Thyroid gland (tissue), 4 donors: Measurements from ENCODE around the gene CPNE8. TPM values are rescaled to one million over a fixed set of nuclear protein-coding genes. Genes with fewer than 3 reads are reported as not detected.

Experiments used
- DNase-seq, 2 donors: peaks; one replicate each; pipeline ENCODE4 v3.0.0-alpha.2; 2019
- H3K27ac ChIP-seq, 3 donors: fragments of 200-600 bp; sonication (generic); 1 replicate in 2 of 3; 2 replicates in 1 of 3; pipeline ENCODE4 v1.5.1; 2016 to 2019; ENCODE audit warnings: mild to moderate bottlenecking in 1 of 3, moderate library complexity in 1 of 3
- H3K27me3 ChIP-seq: fragments of 200-600 bp; sonication (generic); one replicate; pipeline ENCODE4 v1.5.1; 2019
- H3K36me3 ChIP-seq, 2 donors: fragments of 200-600 bp; sonication (generic); one replicate each; pipeline ENCODE4 v1.5.1; 2016 to 2019
- H3K4me1 ChIP-seq, 2 donors: fragments of 200-600 bp; sonication (generic); one replicate each; pipeline ENCODE4 v1.5.1; 2017 to 2019
- H3K4me3 ChIP-seq, 3 donors: fragments of 200-600 bp; sonication (generic); replicated peaks in 1 of 3; 1 replicate in 2 of 3; 2 replicates in 1 of 3; pipeline ENCODE4 v1.5.1; 2016; ENCODE audit warnings: mild to moderate bottlenecking in 1 of 3
- H3K9me3 ChIP-seq: fragments of 200-600 bp; sonication (generic); one replicate; pipeline ENCODE4 v1.5.1; 2017
- CTCF ChIP-seq, 6 experiments: fragments of 200-600 bp in 3 of 6; fragments of 450-650 bp in 3 of 6; sonication (generic) in 3 of 6; IDR thresholded peaks; one replicate each; pipeline ENCODE4 v1.5.1; 2016 to 2019; ENCODE audit warnings: antibody characterized with exemption in 6 of 6, mild to moderate bottlenecking in 2 of 6, inconsistent platforms in 1 of 6, moderate library complexity in 1 of 6
- POLR2A ChIP-seq, 2 donors: fragments of 450-650 bp; IDR thresholded peaks; one replicate each; pipeline ENCODE4 v1.6.1; 2017; ENCODE audit warnings: antibody characterized with exemption in 2 of 2, mild to moderate bottlenecking in 2 of 2, moderate library complexity in 1 of 2
- WGBS, 2 donors: methylation state at CpG; one replicate each; pipeline ENCODE4 v1.1.5; 2017; 5-methylcytosine and 5-hydroxymethylcytosine counted together
- intact Hi-C: fragments of 100-400 bp; cut with DNase I; formaldehyde crosslinking; loops from one replicate; pipeline ENCODE4 v1.15.1; 2023
- total RNA-seq, 4 donors: library from RNA; depleted of rRNA; stranded (reverse); fragments of >200 nt; gene quantifications; one replicate each; pipeline ENCODE4 v1.2.3, GENCODE V29; 2016

The CPNE8 gene
- total RNA-seq, 4 donors from 2014 or later: 19.1 to 32.0 (median 26.0) TPM

- Histone ChIP-seq H3K36me3 (no peaks in the 10 kb centered on the region), H3K9me3 (no peaks in the 10 kb centered on the region), H3K4me1 (no peaks in the 10 kb centered on the region), H3K4me3 (no peak overlapping the region), H3K27me3 (no peaks in the 10 kb centered on the region), H3K27ac (no peak overlapping the region)
- 73 to 77% methylated on average over 2 of the region's 2 CpGs for WGBS, 2 donors
- TF ChIP-seq POLR2A (IDR thresholded peaks at IDR 0.05) (no peak), CTCF (IDR thresholded peaks at IDR 0.05) (no peak)
- DNase-seq: no peak
- intact Hi-C loops: no loop called here
These were observed 82.1 kb downstream of the CPNE8 start for GRCh38 chr12:38823314-38823713.

GRCh38 chr12:38817942-38818341 is 87.4 kb downstream of the CPNE8 start:
- intact Hi-C loops: no loop called here
- WGBS, 2 donors: 91 to 94% methylated on average over 3 of the region's 3 CpGs

GRCh38 chr12:38813923-38814322 is 91.5 kb downstream of the CPNE8 start:
- no peak overlapping the region for H3K4me3 ChIP-seq
- peaks cover 0 to 4% of the 10 kb centered on the region in 2 donors for H3K4me1 ChIP-seq
- H3K27ac ChIP-seq: no peak overlapping the region
- H3K27me3 ChIP-seq: no peaks in the 10 kb centered on the region
- no peaks in the 10 kb centered on the region for H3K36me3 ChIP-seq
- no peak for DNase-seq
- no peaks in the 10 kb centered on the region for H3K9me3 ChIP-seq
- TF ChIP-seq CTCF (IDR thresholded peaks at IDR 0.05) (no peak), POLR2A (IDR thresholded peaks at IDR 0.05) (no peak)
- intact Hi-C loops: no loop called here
- WGBS, 2 donors: 46 to 47% methylated on average over 3 of the region's 3 CpGs

More at GRCh38 chr12:38817942-38818341, 87.4 kb downstream of the CPNE8 start:
- no peak for TF ChIP-seq POLR2A (IDR thresholded peaks at IDR 0.05)
- no peak for TF ChIP-seq CTCF (IDR thresholded peaks at IDR 0.05)
- no peak for DNase-seq
- peaks cover 0 to 4% of the 10 kb centered on the region in 2 donors for H3K4me1 ChIP-seq
- H3K4me3 ChIP-seq: no peak overlapping the region
- H3K27me3 ChIP-seq: no peaks in the 10 kb centered on the region
- H3K27ac ChIP-seq: no peak overlapping the region
- H3K36me3 ChIP-seq: no peaks in the 10 kb centered on the region
- no peaks in the 10 kb centered on the region for H3K9me3 ChIP-seq

- no peak overlapping the region for H3K4me3 ChIP-seq
- DNase-seq: no peak
- WGBS, 2 donors: 87 to 88% methylated on average over 2 of the region's 2 CpGs
- H3K27ac ChIP-seq: no peak overlapping the region
- peaks cover 0 to 4% of the 10 kb centered on the region in 2 donors for H3K4me1 ChIP-seq
- intact Hi-C loops: no loop called here
- H3K9me3 ChIP-seq: no peaks in the 10 kb centered on the region
- TF ChIP-seq POLR2A (IDR thresholded peaks at IDR 0.05): no peak
- TF ChIP-seq CTCF (IDR thresholded peaks at IDR 0.05): no peak
- H3K36me3 ChIP-seq: no peaks in the 10 kb centered on the region
- H3K27me3 ChIP-seq: no peaks in the 10 kb centered on the region
These were observed 93.5 kb downstream of the CPNE8 start for GRCh38 chr12:38811814-38812356.

GRCh38 chr12:38809832-38810231 is 95.6 kb downstream of the CPNE8 start:
- TF ChIP-seq POLR2A (IDR thresholded peaks at IDR 0.05) (no peak), CTCF (IDR thresholded peaks at IDR 0.05) (no peak)
- intact Hi-C loops: no loop called here
- H3K9me3 ChIP-seq: no peaks in the 10 kb centered on the region

More at GRCh38 chr12:38809832-38810231, 95.6 kb downstream of the CPNE8 start:
- no peaks in the 10 kb centered on the region for H3K27me3 ChIP-seq
- H3K4me3 ChIP-seq: no peak overlapping the region
- H3K4me1 ChIP-seq: peaks cover 0 to 4% of the 10 kb centered on the region in 2 donors
- no peak overlapping the region for H3K27ac ChIP-seq
- no peaks in the 10 kb centered on the region for H3K36me3 ChIP-seq
- no peak for DNase-seq
